ENCODE measurements around the gene CCSER1.

GRCh38 chr4:90189178-90189577 lies 62.0 kb downstream of the CCSER1 start:
- TF ChIP-seq CTCF (conservative IDR thresholded peaks at IDR 0.05 in 1 of 2, IDR thresholded peaks at IDR 0.05 in 1 of 2; ENCODE audit: low read depth in 1 of 2, low read length in 2 of 2) (no peak), EZH2 (IDR thresholded peaks at IDR 0.05; ENCODE audit: low read length, missing control alignments) (no peak)

Measured in fibroblast of lung (primary cell).